Epithelial cell of proximal tubule (primary cell): ENCODE measurements around the gene ZNF331. TPM values are rescaled to one million over a fixed set of nuclear protein-coding genes. Genes with fewer than 3 reads are reported as not detected.

Experiments used
- DNase-seq: peaks from one replicate; pipeline ENCODE4 v3.0.0-alpha.2; 2011; ENCODE audit warnings: low read depth
- H3K4me3 ChIP-seq: 2 replicates; pipeline ENCODE4 v1.5.1; 2011; ENCODE audit warnings: low read depth, mild to moderate bottlenecking, low read length
- CTCF ChIP-seq: conservative IDR thresholded peaks from 2 replicates; pipeline ENCODE4 v1.5.1; 2012; ENCODE audit warnings: low read depth, mild to moderate bottlenecking, low read length
- total RNA-seq: library from RNA; depleted of rRNA; stranded (reverse); fragments of >200 nt; gene quantifications from 2 replicates; pipeline ENCODE4 v1.2.3, GENCODE V29; 2015

Gene ZNF331
- total RNA-seq, 1 donor from 2014 or later = 6.1 TPM

- no peak for TF ChIP-seq CTCF
- no peak overlapping the region for H3K4me3 ChIP-seq
- no peak for DNase-seq
Measured at GRCh38 chr19:53540091-53540490, 2.1 kb downstream of the ZNF331 start.

- no peak overlapping the region for H3K4me3 ChIP-seq
- DNase-seq = no peak
- TF ChIP-seq CTCF = no peak
Measured at GRCh38 chr19:53541971-53542370, 4.0 kb downstream of the ZNF331 start.

GRCh38 chr19:53545271-53546065 is 7.5 kb downstream of the ZNF331 start:
- no peak overlapping the region for H3K4me3 ChIP-seq
- DNase-seq = no peak
- TF ChIP-seq CTCF = no peak

GRCh38 chr19:53546758-53547513 is 9.0 kb downstream of the ZNF331 start:
- TF ChIP-seq CTCF = no peak
- DNase-seq = no peak
- no peak overlapping the region for H3K4me3 ChIP-seq

- no peak for DNase-seq
- TF ChIP-seq CTCF = no peak
Measured at GRCh38 chr19:53549340-53549739, 11.4 kb downstream of the ZNF331 start.

GRCh38 chr19:53552001-53552721 is 14.2 kb downstream of the ZNF331 start:
- no peak overlapping the region for H3K4me3 ChIP-seq
- no peak for TF ChIP-seq CTCF
- no peak for DNase-seq

More at GRCh38 chr19:53549340-53549739, 11.4 kb downstream of the ZNF331 start:
- no peak overlapping the region for H3K4me3 ChIP-seq
